Activated CD4-positive, alpha-beta T cell treated with anti-CD3 and anti-CD28 coated beads, Interleukin-2, amount 50 U/mL, for 16 hours (primary cell): ENCODE measurements around the gene IFNAR2.

Experiments
- DNase-seq: peaks from one replicate; pipeline ENCODE4 v3.0.0-alpha.2; 2020

Gene IFNAR2

DNA sequence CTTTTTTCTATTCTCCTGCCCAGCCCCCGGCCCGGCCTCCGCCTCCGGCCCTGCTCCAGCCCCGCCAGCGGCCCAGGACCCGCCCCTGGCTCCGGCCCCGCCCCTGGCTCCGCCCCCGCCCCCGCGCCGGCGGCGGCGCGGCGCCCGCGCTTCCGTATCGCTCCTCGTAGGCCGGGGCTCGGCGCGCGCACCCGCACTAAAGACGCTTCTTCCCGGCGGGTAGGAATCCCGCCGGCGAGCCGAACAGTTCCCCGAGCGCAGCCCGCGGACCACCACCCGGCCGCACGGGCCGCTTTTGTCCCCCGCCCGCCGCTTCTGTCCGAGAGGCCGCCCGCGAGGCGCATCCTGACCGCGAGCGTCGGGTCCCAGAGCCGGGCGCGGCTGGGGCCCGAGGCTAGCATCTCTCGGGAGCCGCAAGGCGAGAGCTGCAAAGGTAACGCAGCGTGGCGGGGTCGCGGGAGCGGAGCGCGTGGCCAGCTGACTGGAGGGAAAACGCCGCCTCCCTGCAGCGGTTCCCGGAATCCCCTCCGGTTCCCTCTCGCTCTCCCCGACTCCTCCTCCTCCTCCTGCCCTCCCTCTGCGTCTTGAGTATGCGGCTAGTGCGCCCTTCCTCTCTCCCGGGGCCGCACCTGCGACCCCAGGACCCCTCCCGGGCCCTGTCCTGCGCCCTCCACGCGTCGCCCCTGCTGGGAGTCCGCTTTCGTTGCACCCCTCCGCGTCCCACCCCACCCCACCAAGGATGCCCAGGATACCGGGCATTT, at the start of gene IFNAR2:
Gene IFNAR2 (plus strand): TSS at position 155 of the 761 bp plus-strand sequence. CDS start 11,985 bp downstream, outside the sequence.
- DNase-seq = peak; percentile 69

DNA sequence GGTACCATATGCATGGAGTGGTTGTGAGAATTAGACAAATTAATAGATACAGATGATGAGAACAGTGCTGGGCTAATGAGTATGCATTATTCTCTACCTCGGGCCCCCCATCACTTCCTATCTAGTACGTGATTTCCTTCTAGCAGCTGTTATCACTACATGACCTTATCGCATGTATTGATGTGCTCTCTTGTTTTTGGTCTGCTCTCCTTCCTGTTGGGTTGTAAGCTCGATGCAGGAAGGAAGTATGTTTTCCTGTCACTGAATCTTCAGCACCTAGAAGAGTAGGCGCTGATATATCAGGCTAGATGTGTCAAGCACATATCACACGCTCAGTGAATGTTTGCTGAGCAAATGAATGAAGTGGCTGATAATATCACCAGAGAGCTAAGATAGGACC, 43.9 kb upstream of the IFNAR2 start:
- peak; percentile 60 for DNase-seq

DNA sequence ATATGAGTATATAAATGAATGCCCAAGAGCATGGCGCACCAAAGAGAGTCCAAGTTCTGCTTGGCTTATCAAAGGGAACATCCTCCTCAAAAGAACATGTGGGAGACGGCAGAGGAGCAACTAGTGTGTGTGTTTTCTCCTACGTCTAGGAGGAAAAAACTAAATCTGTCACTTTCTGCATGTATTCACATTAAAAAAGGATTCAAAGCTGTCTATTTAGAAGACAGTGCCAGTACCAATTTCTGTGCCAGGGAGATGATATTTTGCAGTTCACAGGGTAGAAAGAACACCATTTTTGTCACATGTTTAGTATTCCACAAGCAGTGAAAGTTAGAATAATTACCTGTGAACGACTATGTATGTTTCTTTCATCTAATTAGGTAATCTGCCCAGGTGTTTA, 42.5 kb upstream of the IFNAR2 start:
- DNase-seq = no peak

DNA sequence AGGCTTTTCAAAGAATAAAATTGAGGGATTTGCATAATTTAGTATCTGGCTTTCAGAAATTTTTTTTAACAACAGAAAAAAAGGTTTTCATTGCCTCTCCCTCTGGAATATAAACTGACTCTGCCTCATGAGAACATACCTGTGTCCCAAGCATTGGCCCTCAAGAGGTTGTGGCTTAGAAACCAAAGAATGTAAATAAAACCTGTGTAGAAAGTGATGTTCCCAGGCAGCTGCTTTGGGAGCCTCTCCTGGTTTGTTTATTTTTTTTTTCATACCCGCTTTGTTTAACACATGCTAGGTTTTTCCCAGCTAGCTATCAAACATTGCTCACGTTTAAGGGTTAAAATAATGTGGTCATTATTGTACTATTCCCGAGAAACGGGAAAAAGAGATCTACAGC, 40.5 kb upstream of the IFNAR2 start:
- no peak for DNase-seq

DNA sequence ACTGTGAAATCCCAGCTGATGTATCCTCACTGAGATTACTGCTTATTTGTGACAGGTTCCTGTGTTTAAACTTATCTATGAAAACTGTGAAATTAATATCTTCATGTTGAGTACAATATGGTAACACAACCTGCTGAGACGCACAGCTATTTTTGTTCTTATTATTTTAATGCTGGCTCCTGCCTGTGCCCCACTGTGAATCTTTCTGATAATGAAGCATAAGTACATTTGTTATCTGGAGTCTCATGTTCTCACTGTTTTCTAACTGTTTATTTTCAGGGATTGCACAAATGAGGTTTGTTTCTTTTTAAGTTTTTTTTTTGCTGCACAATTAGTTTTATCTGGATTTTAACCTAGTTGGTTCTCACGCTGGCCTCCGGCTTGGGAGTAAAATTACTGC, 39.9 kb upstream of the IFNAR2 start:
- DNase-seq = no peak

DNA sequence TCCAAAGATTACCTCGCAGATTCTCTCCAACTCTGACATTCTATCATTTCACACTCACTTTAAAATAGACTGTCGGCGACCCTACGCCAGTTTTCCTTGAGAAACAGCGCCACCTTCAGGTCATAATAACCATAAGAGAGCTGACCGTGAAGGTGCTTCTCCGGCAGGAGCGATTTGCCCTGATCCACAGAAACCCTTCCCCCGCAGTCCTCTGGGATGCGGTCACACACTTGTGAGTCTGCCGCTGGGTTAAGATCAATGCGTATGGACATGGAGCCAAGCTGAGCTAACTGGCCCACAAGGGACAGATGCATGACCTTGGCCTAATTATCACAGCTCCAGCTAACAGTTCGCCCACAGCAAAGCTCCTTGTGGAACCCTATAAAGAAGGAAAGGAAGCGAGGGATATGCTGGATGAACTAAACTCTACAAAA, 32.8 kb upstream of the IFNAR2 start:
- DNase-seq = peak; percentile 63

DNA sequence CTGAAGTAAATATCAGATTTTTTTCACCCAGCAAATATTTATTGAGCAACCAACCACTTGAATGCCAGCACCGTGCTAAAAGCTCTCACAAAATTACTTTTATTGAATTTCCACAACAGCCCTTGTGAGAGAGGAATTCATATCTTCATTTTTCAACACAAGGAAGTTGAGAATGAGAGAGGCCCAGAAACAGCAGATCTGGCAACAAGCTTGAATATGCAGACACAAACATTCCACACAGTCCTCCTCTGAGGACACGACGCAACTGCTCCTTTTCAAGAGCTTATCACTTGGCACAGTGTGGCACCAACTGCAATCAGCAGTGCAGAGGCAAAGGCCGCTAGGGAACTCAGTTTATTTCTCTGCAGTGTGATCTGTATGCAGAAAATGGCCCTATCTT, 32.2 kb upstream of the IFNAR2 start:
- no peak for DNase-seq

DNA sequence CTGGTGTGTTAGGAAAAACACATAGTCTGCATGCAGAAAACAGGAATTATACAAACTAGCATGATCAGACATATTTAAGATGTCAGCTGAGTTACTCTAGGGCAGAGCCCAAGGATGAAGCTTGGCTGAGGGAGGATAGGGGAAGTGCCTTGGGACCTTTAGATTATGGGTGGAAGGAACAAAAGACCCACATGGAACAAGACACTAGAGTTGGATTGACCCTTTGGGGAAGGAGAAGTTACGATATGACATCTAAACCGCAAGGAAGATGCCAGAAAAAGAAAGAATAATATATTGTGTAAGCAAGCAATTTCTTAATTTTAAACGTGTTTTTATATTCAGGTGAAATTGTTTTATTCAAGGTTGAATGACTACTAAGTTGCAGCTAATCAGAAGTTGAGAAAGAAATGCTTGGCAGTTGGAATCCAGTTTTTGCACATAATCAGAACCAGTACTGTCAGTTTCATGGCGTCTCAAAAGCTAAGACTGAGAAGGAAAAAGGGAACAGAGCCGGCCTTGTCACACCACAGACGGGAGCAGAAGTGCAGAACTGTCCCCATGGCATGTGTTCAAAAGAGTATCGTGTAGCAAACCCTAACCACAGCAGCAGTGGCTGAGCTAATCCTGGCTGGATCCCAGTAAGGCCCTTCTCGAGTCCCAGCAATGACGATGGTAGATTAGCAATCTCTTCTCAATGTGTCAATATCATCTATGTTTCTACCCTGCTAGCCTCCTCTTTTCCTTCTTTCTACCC, 31.2 kb upstream of the IFNAR2 start:
- no peak for DNase-seq

DNA sequence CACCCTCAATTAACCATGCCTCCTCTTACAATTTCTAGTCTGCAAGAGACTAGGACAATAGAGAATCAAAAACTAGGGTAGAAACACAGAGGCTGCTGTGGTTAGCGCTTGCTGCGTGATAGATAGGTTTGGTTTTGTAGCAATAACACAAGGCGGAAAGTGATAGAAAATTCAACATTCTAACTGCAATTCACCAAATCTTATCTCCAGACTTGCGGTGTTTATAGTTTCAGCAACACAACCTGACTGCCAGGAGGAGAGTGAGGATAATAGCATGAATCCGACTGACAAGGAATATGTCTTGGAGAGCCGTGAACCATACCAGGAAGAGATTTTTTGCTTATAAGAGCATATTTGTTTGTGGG, 30.7 kb upstream of the IFNAR2 start:
- no peak for DNase-seq

DNA sequence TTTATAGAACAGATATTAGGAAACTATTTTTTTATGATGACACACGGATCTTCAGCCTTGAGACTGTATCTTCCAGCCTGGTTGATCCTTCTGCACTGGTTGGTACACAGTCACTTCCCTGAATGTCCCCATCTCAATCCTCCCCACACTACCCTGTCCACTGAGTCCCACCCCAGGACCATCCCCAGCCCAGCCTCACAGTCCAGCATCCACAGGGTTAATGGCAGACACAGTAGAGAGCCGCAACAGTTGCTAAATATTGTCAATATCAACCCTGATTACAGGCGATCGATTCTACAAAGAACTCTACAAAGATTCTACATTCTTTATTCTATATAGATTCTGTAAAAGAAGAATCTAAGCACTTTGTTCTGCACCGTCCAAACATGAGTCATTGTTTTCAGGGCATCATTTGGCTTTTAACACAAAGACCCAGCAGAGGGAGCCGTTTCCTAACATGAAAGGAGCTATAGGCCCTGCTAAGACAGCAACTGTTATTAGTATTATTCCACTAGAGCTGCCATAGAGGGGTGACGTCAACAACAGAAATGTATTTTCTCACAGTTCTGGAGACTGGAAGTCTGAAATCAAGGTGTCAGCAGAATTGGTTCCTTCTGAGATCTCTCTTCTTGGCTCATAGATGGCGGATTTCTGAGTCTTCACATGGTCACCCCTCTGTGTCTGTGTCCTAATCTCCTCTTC, 30.1 kb upstream of the IFNAR2 start:
- peak; percentile 82 for DNase-seq

DNA sequence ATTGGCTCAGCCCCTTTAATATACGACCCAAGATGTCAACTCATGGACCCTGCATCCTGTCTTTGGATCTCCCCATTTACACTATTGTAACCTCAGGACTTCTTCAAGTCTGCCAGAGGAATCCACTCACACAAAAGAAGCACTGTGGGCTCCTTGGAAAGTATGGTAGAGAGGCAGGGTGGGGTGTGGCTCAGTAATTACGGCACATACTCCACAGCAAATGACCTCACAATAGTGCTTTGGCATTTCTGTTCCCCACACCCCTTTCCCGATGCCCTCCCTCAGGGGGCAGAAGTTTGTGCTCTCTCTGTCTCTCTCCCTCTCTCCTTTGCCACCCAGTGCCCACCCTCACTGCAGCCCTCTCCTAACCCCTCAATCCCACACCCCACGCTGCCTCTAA, 27.8 kb upstream of the IFNAR2 start:
- DNase-seq = no peak

DNA sequence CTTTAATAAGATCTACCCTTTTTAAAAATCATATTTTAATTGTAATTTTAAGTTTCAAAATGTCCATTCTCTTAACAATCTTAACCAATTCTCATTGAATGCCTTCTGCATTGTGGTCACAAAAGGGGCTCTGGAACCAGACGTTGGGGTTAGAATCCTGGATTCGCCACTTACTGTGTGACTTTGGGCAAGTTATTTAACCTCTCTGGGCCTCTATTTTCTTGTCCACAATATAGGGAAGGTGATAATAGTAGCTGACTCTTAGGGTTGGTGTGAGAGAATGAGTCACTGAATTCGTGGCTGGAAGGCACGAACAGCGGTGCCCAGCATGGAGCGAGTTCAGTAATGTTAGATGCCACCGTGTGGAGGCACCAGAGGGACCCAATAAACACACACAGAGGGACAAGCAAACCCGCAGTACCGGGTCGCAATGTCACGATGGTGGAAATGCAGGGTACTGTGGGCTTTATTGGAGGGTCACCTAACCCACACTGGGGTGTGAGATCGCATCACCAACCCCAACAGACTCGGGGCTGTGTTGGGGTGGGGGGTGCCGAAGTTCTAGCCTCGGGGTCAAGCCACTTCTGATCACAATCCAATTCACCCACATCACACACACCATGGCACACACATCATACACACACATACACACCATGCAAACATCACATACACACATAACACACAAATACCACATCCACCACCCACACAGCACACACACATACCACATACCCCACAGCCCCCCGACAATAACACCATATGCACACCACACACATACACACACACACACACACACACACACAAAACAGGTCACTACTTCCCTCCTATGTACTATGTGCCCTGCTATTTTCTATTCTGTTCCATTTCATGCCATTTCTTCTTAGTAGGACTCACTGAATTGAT, 27.0 kb upstream of the IFNAR2 start:
- DNase-seq = no peak

DNA sequence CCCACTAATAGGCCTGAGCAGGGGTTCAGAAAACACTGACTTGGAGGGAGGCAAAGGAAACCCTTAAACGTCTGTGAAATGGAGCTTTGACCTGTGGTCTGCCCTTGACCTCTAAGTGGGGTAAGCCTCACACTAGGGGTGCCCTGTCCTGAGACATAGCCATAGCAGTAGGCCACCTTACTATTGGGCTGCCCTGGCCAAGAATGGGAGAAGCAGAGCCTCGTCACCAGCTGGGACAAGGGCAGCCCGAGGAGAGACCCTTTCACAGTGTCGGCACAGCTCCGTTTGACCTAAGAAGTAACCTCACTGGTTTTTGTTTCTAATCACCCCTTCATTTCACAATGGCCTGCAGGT, 26.4 kb upstream of the IFNAR2 start:
- DNase-seq = no peak

DNA sequence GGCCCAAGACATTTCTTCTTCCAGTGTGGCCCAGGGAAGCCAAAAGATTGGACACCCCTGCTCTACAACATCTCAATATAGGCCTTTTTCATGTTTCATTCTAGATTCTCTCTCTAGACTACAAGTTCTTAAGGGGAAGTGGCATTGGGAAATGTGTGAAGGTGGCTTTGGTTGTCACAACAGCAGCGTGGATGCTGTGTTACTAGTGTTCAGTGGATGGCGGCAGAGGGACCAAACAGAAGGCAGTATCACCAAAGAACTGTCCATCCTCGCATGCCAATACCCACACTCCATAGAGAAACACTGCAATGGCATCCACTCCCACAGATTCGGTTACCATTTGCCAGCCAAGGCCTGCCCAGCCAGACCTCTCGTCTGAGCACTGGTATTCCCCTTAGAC, 24.3 kb upstream of the IFNAR2 start:
- DNase-seq = no peak

DNA sequence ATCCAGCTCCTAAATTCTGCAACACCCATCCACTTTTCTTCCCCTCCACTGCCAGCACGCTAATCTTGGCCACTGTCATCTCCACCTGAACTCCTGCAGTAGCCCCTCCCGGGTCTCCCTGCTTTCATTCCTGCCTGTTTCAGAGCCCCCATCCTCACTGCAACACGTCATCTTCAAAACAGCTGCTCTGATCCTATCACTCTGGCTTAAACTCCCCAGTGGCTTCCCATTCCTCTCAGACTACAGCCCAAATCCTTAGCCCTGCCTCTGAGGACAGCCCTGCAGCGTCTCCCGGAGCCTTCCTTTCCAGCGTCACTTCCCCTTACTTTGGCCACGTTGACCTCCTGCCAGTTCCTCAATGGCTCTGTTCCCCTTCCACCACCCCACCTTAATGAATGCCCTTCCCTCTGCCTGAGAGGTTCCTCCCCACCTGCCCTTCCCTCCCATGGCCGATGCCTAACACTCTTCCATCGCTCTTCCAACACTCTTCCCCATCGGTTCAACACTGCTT, 22.9 kb upstream of the IFNAR2 start:
- no peak for DNase-seq

DNA sequence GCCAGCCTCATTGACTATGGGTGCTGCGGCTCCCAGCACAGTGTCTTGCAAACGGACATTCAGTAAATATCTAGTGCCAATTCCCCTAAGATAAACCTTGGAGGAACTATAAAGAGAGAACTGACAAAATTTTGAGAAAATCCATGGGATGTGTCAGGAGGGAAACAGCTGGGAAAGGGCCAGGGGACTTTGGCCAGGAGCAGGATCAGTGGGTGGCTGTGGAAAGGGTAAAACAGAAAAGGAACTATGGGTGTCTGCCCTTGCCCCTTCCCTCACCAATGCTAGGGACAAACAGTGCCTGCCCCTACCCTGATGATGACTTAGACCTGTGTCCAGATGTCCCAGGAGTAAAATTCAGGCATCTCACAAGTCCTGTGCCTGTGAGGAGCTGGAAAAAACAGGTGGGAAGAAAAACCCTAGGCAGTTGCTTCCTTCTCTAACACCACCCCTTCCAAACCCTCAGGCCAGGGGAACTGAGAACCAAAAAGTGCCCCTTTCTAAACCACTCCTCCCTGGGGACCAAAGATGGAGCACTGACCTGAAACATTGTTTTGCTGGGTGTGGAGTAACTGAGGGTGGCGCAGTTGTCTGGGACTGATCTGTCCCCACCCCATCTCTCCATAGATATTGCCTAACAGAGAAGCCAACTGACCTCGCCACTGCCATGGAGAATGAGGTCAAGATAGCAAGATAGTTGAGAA, 22.1 kb upstream of the IFNAR2 start:
- DNase-seq = no peak

DNA sequence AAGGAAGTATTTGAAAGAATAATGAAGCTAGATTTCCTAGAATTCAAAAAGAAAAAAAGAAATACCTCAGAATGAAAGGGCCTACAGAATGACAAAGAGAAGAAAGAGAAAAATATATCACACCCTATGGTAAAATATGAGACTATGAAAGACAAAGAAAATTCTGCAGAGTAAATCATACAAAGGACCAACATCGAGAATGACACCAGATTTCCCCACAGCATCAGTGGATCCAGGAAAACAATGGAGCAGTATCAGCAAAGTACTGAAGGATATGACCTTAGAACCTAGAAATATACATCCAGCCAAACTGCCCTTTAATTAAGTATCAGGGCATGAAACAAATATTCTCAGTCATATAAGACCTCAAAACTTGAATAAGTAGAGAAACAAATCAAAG, 21.2 kb upstream of the IFNAR2 start:
- no peak for DNase-seq

DNA sequence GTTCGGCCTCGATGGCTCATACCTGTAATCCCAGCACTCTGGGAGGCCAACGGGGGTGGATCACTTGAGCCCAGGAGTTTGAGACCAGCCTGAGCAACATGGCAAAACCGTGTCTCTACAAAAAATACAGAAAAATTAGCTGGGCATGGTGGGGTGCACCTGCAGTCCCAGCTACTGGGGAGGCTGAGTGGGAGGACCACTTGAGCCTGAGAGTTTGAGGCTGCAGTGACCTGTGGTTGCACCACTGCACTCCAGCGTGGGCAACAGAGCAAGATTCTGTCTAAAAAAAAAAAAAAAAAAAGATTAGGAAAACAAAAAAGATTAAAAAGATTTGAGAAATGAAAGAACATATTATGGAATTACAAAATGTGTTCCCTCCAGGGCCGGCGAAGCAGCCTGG, 18.4 kb upstream of the IFNAR2 start:
- DNase-seq = no peak

DNA sequence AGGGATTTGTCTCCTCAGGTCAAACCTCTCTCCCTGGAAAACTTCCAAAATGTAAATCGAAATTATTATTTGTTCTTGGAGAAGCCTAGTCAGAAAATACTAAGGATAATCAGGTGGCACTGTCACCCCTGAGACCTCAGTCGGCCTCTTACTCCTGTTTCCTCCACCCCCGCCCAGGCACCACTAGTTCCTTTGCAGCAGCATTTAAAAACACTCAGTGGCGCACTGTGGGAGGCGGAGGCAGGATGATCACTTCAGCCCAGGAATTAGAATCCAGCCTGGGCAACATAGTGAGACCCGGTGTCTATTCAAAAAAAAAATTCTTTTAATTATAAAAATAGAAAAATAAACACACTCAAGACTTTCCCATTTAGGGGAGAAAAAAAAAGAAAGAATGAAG, 18.0 kb upstream of the IFNAR2 start:
- DNase-seq = no peak

DNA sequence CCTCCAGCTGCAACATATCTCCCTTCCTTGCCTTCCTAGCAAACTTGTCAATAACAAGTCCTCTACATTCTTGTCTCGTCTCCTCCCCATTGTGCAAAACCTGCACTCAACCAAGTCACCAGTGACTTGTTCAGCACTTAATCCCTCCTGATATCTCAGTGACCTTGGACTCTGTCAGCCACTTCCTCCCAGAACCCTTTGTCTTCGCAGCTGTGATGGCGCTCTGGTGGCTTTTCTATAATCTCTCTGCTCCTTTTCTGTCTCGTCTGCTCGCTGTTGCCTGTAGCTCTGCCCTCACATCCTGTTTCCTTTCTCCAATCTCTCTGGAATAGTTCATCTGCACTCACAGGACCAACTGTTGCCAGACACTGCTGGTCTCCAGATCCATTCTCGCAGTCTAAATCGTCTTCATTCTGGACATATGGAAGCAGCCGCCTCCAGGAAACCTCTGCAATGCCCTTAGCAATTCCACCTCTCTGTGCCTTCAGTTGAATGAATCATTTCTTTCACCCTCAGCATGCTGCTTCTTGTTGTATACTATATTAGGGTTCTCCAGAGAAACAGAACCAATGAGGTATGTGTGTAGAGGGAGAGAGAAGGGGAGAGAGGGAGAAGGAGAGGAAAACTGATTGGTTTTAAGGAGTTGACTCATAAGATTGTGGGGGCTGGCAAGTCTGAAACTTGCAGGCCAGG, 17.4 kb upstream of the IFNAR2 start:
- DNase-seq = no peak

DNA sequence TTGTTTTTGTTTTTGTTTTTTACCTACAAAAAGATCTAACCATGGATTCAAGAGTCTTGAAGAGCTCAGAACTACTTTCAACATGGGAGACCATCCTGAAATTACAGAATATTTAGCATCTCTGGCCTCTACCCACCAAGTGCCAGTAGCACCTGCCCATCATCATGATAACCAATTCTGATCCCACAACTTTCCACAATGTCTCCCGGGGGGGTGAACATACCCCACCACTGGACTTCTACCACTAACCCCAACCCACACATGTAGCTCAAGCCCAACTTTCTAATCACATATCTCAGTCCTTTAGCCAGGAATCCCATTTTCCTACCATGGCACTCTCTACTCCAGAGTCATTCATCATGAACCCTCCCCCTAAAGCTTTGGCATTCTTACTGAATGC, 15.7 kb upstream of the IFNAR2 start:
- DNase-seq = no peak

DNA sequence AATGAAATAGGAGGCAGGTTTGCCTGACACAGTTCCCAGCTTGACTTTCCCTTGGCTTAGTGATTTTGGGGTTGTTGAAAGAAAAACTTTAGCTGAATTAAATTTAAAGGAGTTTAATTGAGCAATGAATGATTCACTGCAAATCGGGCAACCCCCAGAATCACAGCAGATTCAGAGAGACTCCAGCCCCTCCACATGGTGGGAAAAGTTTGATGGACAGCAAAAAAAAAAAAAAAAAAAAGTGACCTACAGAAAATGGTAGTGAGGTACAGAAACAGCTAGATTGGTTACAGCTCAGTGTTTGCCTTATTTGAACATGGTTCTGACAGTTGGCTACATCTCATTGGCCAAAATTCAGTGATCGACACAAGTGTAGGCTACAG, 12.6 kb upstream of the IFNAR2 start:
- DNase-seq = no peak
